ENCODE data around the gene KL.

- TF ChIP-seq POLR2A (IDR thresholded peaks at IDR 0.05; ENCODE audit: control extremely low read depth in 1 of 2, low read depth in 2 of 2, low read length in 2 of 2) = no peak
- no peak for TF ChIP-seq MAX (IDR thresholded peaks at IDR 0.05)
- TF ChIP-seq HDAC6 (IDR thresholded peaks at IDR 0.05; ENCODE audit: low read depth, low read length) = no peak
- no peak for TF ChIP-seq CHD1 (IDR thresholded peaks at IDR 0.05; ENCODE audit: low read depth, low read length)
- no peak for TF ChIP-seq JUN (IDR thresholded peaks at IDR 0.05; ENCODE audit: low read depth, low read length)
- TF ChIP-seq CTCF (IDR thresholded peaks at IDR 0.05; ENCODE audit: control extremely low read depth in 1 of 3, insufficient read depth in 1 of 3, low read depth in 1 of 3, low read length in 3 of 3) = no peak
- TF ChIP-seq TCF12 (IDR thresholded peaks at IDR 0.05; ENCODE audit: low read depth, low read length) = no peak
- no peak for TF ChIP-seq SUZ12 (IDR thresholded peaks at IDR 0.05; ENCODE audit: low read length)
- TF ChIP-seq RXRA (IDR thresholded peaks at IDR 0.05; ENCODE audit: insufficient read depth, low read depth, low read length) = no peak
- no peak for TF ChIP-seq EZH2 (IDR thresholded peaks at IDR 0.05; ENCODE audit: low read depth, low read length, severe bottlenecking)
- TF ChIP-seq POLR2AphosphoS5 (IDR thresholded peaks at IDR 0.05; ENCODE audit: low read depth, low read length) = no peak
- TF ChIP-seq TEAD4 (IDR thresholded peaks at IDR 0.05; ENCODE audit: low read depth, low read length) = no peak
These were observed 87.2 kb downstream of the KL start for GRCh38 chr13:33103457-33103856.
